ENCODE data around the gene PGK1. TPM values are rescaled to one million over a fixed set of nuclear protein-coding genes. Genes with fewer than 3 reads are reported as not detected.

PGK1 gene
- total and polyA plus RNA-seq, 4 donors, result 70.3 to 172 (median 144) TPM

- H3K27ac ChIP-seq (ENCODE audit: low read depth in 1 of 2, low read length in 2 of 2), result no peak overlapping the region
- DNase-seq (ENCODE audit: low spot score), result no peak
- no peak for TF ChIP-seq MAX (IDR thresholded peaks at IDR 0.05)
- no peak for TF ChIP-seq TAF1 (conservative IDR thresholded peaks at IDR 0.05)
- TF ChIP-seq JUND (IDR thresholded peaks at IDR 0.05), result no peak
- no peak for TF ChIP-seq RXRA (IDR thresholded peaks at IDR 0.05)
- TF ChIP-seq, protein P1, sequence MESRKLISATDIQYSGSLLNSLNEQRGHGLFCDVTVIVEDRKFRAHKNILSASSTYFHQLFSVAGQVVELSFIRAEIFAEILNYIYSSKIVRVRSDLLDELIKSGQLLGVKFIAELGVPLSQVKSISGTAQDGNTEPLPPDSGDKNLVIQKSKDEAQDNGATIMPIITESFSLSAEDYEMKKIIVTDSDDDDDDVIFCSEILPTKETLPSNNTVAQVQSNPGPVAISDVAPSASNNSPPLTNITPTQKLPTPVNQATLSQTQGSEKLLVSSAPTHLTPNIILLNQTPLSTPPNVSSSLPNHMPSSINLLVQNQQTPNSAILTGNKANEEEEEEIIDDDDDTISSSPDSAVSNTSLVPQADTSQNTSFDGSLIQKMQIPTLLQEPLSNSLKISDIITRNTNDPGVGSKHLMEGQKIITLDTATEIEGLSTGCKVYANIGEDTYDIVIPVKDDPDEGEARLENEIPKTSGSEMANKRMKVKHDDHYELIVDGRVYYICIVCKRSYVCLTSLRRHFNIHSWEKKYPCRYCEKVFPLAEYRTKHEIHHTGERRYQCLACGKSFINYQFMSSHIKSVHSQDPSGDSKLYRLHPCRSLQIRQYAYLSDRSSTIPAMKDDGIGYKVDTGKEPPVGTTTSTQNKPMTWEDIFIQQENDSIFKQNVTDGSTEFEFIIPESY (IDR thresholded peaks at IDR 0.05), result no peak
- no peak for TF ChIP-seq EGR1 (IDR thresholded peaks at IDR 0.05; ENCODE audit: low read depth in 2 of 2)
- no peak for TF ChIP-seq HNF4G (IDR thresholded peaks at IDR 0.05)
- no peak for TF ChIP-seq SP1 (IDR thresholded peaks at IDR 0.05)
- no peak for TF ChIP-seq HNF4A (conservative IDR thresholded peaks at IDR 0.05)
- TF ChIP-seq RAD21 (IDR thresholded peaks at IDR 0.05), result no peak
- no peak for TF ChIP-seq FOXA2 (IDR thresholded peaks at IDR 0.05)
- TF ChIP-seq REST (IDR thresholded peaks at IDR 0.05), result no peak
- no peak for TF ChIP-seq CTCF (IDR thresholded peaks at IDR 0.05; ENCODE audit: low read depth, low read length, missing input control)
- no peak for TF ChIP-seq NR2F2 (IDR thresholded peaks at IDR 0.05)
- no peak for TF ChIP-seq YY1 (IDR thresholded peaks at IDR 0.05)
- TF ChIP-seq ATF3 (IDR thresholded peaks at IDR 0.05), result no peak
Observed at GRCh38 chrX:78168065-78168464, 64.0 kb downstream of the PGK1 start.

More at GRCh38 chrX:78168065-78168464, 64.0 kb downstream of the PGK1 start:
- Histone ChIP-seq H3K36me3 (ENCODE audit: control insufficient read depth in 4 of 4, insufficient read depth in 3 of 4, low read depth in 1 of 4, low read length in 3 of 4) (no peaks in the 10 kb centered on the region), H3K9me3 (ENCODE audit: control insufficient read depth in 4 of 4, low read length in 3 of 4) (no peaks in the 10 kb centered on the region), H3K9ac (ENCODE audit: low read depth in 1 of 2, low read length in 2 of 2) (no peak overlapping the region), H3K27me3 (ENCODE audit: control insufficient read depth in 4 of 4, insufficient read depth in 4 of 4, low read length in 3 of 4) (peaks cover 0 to 3% (median 0%) of the 10 kb centered on the region in 4 donors), H3K4me3 (ENCODE audit: low read depth in 1 of 3, low read length in 3 of 3) (no peak overlapping the region), H3K4me1 (ENCODE audit: control insufficient read depth in 4 of 4, insufficient read depth in 4 of 4, low read length in 3 of 4) (no peaks in the 10 kb centered on the region)

Other genes starting within 250 kb of the PGK1 start
- gene MAGT1, start 208.8 kb upstream of the PGK1 start, total RNA-seq, result 100 to 1,000 TPM in 1 of 2 donors, 10 to 100 TPM in 1; 68.6 to 121 TPM
- gene MAGT1, start 208.8 kb upstream of the PGK1 start, polyA plus RNA-seq, result 10 to 100 TPM; 29.0 to 47.3 TPM
- 100 to 1,000 TPM; 194 to 396 TPM for gene COX7B, start 204.8 kb upstream of the PGK1 start, total RNA-seq
- gene COX7B, start 204.8 kb upstream of the PGK1 start, polyA plus RNA-seq, result 100 to 1,000 TPM; 563 to 576 TPM
- 10 to 100 TPM in 1 of 2 donors, 1 to 10 TPM in 1; 4.9 to 15.3 TPM for gene ATP7A, start 193.6 kb upstream of the PGK1 start, total RNA-seq
- 1 to 10 TPM in 1 of 2 donors, under 1 TPM in 1; 0.75 to 1.2 TPM for gene ATP7A, start 193.6 kb upstream of the PGK1 start, polyA plus RNA-seq
- gene PGAM4, start 134.6 kb upstream of the PGK1 start, total RNA-seq, result not detected
- not detected for gene PGAM4, start 134.6 kb upstream of the PGK1 start, polyA plus RNA-seq
- 1 to 10 TPM; 7.9 to 9.0 TPM for gene TAF9B, start 35.4 kb downstream of the PGK1 start, total RNA-seq
- gene TAF9B, start 35.4 kb downstream of the PGK1 start, polyA plus RNA-seq, result 1 to 10 TPM; 4.9 to 7.3 TPM
- gene CYSLTR1, start 223.4 kb downstream of the PGK1 start, total RNA-seq, result 1 to 10 TPM in 1 of 2 donors, under 1 TPM in 1; 0.50 to 3.2 TPM
- gene CYSLTR1, start 223.4 kb downstream of the PGK1 start, polyA plus RNA-seq, result under 1 TPM; 0.36 to 0.54 TPM

Measured in liver (tissue), 9 donors.